Suppressor macrophage treated with lipopolysaccharide for 1 hour (primary cell): Measurements from ENCODE around the gene CA11.
A peak's percentile ranks its signal among the peaks of the same experiment; 100 is the strongest.

Source experiments
- DNase-seq, 3 donors: peaks; one replicate each; pipeline ENCODE4 v3.0.0-alpha.2; 2020 to 2022

The CA11 gene

GRCh38 chr19:48613024-48613851 is 32.7 kb downstream of the CA11 start:
- no peak for DNase-seq

- DNase-seq: no peak
Measured at GRCh38 chr19:48611872-48612271, 34.1 kb downstream of the CA11 start.

- DNase-seq: no peak
Measured at GRCh38 chr19:48609571-48610108, 36.3 kb downstream of the CA11 start.

GRCh38 chr19:48608798-48609263 is 37.2 kb downstream of the CA11 start:
- peak; percentile 70 to 83 (median 79) for DNase-seq

- DNase-seq: no peak
Measured at GRCh38 chr19:48607359-48607755, 38.6 kb downstream of the CA11 start.

- no peak for DNase-seq
Measured at GRCh38 chr19:48606463-48607358, 39.3 kb downstream of the CA11 start, which contains the start of gene SPACA4. Gene SPACA4 (plus strand): TSS chr19:48606742. CDS start chr19:48606979, 237 bp downstream.

- DNase-seq: no peak
Measured at GRCh38 chr19:48603850-48604249, 42.1 kb downstream of the CA11 start.

- DNase-seq: no peak
Measured at GRCh38 chr19:48603449-48603848, 42.5 kb downstream of the CA11 start.

- DNase-seq: no peak
Measured at GRCh38 chr19:48603001-48603400, 43.0 kb downstream of the CA11 start.

GRCh38 chr19:48600679-48601417 is 45.1 kb downstream of the CA11 start:
- no peak for DNase-seq

GRCh38 chr19:48598996-48599700 is 46.8 kb downstream of the CA11 start:
- DNase-seq: no peak

- DNase-seq: peak in 2 of 3 donors; percentile 27 to 31
Measured at GRCh38 chr19:48596679-48597465, 49.1 kb downstream of the CA11 start.

GRCh38 chr19:48596237-48596636 is 49.8 kb downstream of the CA11 start:
- no peak for DNase-seq

GRCh38 chr19:48595833-48596232 is 50.2 kb downstream of the CA11 start:
- no peak for DNase-seq

- DNase-seq: no peak
Measured at GRCh38 chr19:48595171-48595570, 50.8 kb downstream of the CA11 start.

- peak; percentile 27 to 48 (median 30) for DNase-seq
Measured at GRCh38 chr19:48591021-48591420, 55.0 kb downstream of the CA11 start.

GRCh38 chr19:48588670-48589401 is 57.2 kb downstream of the CA11 start:
- peak; percentile 88 to 95 (median 91) for DNase-seq
